ENCODE results near the gene AADAT.
"Not testable (repeated sequence)": the region's sequence is repeated elsewhere in the genome, so short reads cannot be mapped to it uniquely, and the experiment has no call there.

Gene AADAT

GRCh38 chr4:170089668-170090351 lies at the start of gene AADAT:
Gene AADAT (minus strand): TSS chr4:170089956. CDS start chr4:170089690, 266 bp downstream.
- DNase-seq (ENCODE audit: low spot score), result peak; percentile 90

GRCh38 chr4:170138580-170139194 lies 48.9 kb upstream of the AADAT start:
- DNase-seq (ENCODE audit: low spot score), result peak; percentile 30

GRCh38 chr4:170137927-170138326 lies 48.2 kb upstream of the AADAT start:
- no peak for DNase-seq (ENCODE audit: low spot score)

GRCh38 chr4:170137466-170137865 lies 47.7 kb upstream of the AADAT start:
- DNase-seq (ENCODE audit: low spot score), result no peak

GRCh38 chr4:170134821-170135220 lies 45.1 kb upstream of the AADAT start:
- no peak for DNase-seq (ENCODE audit: low spot score)

GRCh38 chr4:170128219-170128804 lies 38.6 kb upstream of the AADAT start:
- no peak for DNase-seq (ENCODE audit: low spot score)

- DNase-seq (ENCODE audit: low spot score), result no peak
These were observed 38.0 kb upstream of the AADAT start for GRCh38 chr4:170127758-170128157.

DNA sequence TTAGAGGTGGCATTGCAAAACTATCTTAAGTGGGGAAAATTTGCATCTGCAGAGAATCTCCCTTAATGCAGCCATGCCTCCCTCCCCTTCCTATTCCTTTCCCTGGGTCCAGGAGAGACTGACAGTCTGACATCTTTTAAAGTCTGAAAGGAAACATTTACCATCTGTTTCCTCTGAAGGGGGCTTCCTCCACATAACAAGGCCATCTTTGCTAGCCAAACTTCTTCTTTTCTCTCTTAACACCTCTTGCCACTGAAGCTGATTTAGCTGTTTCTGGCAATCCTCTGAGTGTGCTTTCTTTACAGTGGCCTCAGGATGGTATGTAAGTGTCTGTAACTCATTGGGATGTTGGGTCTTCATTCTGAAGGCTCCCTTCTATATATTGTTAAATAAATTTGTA lies 34.6 kb upstream of the AADAT start:
- no peak for DNase-seq (ENCODE audit: low spot score)

DNA sequence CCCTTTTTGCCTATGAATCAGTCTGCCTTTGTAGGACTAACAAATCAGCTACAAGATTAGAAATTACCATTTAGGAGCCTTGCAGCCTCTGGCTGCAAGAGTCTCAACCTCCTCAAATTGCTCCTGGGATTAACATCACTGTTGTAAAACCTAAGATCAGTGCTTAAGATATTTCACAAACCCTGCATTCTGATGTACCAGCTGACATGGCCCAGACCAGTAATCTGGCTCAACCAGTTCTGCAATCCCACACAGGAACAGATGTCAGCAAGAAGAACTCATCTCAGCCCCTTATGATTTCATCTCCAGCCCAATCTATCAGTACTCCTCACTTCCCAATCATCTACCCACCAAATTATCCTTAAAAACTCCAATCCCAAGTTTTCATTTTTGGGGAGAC lies 32.5 kb upstream of the AADAT start:
- DNase-seq (ENCODE audit: low spot score), result no peak

DNA sequence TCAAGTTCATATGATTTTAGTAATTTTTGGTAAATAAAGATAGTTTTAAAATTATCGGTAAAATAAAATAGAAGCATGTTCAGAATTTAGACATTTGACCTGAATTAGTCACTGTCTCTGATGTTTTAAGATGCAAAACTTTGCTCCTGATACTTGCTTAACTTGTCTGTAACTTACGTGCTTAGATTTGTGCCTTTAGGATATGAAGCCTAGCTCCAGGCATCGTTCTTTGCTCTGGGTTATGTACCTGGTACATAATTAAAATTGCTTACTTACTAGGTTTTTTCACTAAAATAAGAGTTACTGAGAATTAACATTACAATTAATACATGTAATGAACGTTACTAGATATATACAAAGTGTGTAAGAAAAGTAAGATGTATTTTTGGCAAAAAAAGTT lies 24.9 kb upstream of the AADAT start:
- DNase-seq (ENCODE audit: low spot score), result no peak

DNA sequence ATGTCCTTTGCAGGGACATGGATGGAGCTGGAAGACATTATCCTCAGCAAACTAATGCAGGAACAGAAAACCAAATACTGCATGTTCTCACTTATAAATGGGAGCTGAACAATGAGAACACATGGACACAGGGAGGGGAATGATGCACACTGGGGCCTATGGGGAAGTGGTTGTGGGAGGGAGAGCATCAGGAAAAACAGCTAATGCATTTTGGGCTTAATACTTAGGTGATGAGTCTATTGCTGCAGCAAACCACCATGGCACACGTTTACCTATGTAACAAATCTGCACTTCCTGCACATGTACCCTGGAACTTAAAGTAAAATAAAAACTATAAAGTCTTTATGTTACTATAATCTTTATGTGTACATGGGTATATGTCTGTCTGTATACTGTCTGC lies 24.4 kb upstream of the AADAT start:
- not testable (repeated sequence) for DNase-seq (ENCODE audit: low spot score)

DNA sequence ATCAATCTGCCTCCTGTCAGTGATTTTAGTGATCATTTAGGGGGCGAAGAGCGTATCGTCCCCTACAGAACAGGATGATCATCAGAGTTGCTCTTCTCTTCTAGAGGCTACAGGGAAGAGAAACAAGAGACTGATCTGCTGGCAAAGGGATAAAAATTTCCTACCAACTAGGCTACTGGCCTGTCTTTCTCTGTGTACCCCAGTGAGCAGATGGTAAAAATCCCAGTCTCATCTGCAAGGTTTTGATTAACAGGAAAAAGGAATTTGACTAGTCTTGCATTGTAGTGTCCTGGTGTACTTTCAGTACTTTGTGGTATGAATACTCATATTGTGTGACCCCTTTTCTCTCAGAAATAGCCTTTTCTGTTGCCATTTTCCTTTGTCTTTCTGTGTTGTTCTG lies 21.8 kb upstream of the AADAT start:
- DNase-seq (ENCODE audit: low spot score), result no peak

GRCh38 chr4:170111085-170111484 lies 21.3 kb upstream of the AADAT start:
- DNase-seq (ENCODE audit: low spot score), result no peak

GRCh38 chr4:170110285-170110672 lies 20.5 kb upstream of the AADAT start:
- DNase-seq (ENCODE audit: low spot score), result no peak

- DNase-seq (ENCODE audit: low spot score), result no peak
These were observed 20.0 kb upstream of the AADAT start for GRCh38 chr4:170109586-170110284.

DNA sequence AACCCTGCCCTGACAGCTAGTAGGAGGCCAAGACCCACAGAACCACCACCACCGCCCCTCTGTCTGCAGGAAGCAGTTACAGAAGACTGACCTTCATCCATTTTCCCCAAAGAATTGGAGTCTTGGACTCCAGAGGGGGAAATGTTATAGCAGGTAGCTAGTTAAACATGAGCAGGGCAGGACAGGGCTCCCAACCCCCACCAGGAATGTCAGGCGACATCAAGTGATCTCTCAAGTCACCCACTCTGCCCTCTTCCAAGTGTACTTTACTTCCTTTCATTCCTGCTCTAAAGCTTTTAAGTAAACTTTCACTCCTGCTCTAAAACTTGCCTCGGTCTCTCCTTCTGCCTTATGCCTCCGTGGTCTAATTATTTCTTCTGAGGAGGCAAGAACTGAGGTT lies 17.1 kb upstream of the AADAT start:
- DNase-seq (ENCODE audit: low spot score), result no peak

DNA sequence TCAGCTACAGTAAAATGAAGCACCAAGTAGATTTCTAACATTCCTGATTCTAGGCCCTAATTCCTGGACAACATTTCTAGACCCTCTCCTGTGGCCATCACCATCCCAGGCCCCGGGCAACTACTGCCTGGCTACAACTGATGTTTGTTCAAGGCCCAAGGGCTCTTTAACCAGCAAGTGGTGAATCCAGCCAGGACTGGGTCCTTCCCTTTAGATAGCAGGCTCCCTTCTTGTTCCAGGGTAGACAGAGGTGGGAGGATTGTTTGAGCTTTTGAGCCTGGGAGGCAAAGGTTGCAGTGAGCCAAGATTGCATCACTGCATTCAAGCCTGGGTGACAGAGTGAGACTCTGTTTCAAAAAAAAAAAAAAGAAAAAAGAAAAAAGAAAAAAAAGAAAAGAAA lies 12.7 kb upstream of the AADAT start:
- peak; percentile 34 for DNase-seq (ENCODE audit: low spot score)

- DNase-seq (ENCODE audit: low spot score), result not testable (repeated sequence)
These were observed 8.4 kb upstream of the AADAT start for GRCh38 chr4:170098171-170098570.

- no peak for DNase-seq (ENCODE audit: low spot score)
These were observed 7.9 kb upstream of the AADAT start for GRCh38 chr4:170097681-170098080.

- DNase-seq (ENCODE audit: low spot score), result no peak
These were observed 4.3 kb upstream of the AADAT start for GRCh38 chr4:170093973-170094535.

GRCh38 chr4:170091069-170091696 lies 1.4 kb upstream of the AADAT start:
- no peak for DNase-seq (ENCODE audit: low spot score)

GRCh38 chr4:170090352-170091052 lies 746 bp upstream of the AADAT start:
- DNase-seq (ENCODE audit: low spot score), result no peak

All from HuH-7.5 (cell line).